GM12874 (cell line): ENCODE data around the gene ARHGAP18.

Experiments used
- CTCF ChIP-seq: IDR thresholded peaks from 2 replicates; pipeline ENCODE4 v1.5.1; 2011; ENCODE audit warnings: low read depth, mild to moderate bottlenecking, control low read depth, low read length, moderate library complexity; ENCODE audit not compliant: insufficient read depth

The ARHGAP18 gene

GRCh38 chr6:129733290-129733689, 23.3 kb upstream of the ARHGAP18 start:
- TF ChIP-seq CTCF = no peak

GRCh38 chr6:129732542-129732941, 22.6 kb upstream of the ARHGAP18 start:
- TF ChIP-seq CTCF = no peak

- no peak for TF ChIP-seq CTCF
Observed at GRCh38 chr6:129732034-129732433, 22.1 kb upstream of the ARHGAP18 start.

GRCh38 chr6:129731428-129731827, 21.5 kb upstream of the ARHGAP18 start:
- TF ChIP-seq CTCF = no peak

- peak; percentile 46; the same call in 1 of the 2 replicates for TF ChIP-seq CTCF
Observed at GRCh38 chr6:129730477-129731165, 20.6 kb upstream of the ARHGAP18 start.

- TF ChIP-seq CTCF = no peak
Observed at GRCh38 chr6:129726650-129727049, 16.7 kb upstream of the ARHGAP18 start.

- no peak for TF ChIP-seq CTCF
Observed at GRCh38 chr6:129725341-129725740, 15.4 kb upstream of the ARHGAP18 start.

GRCh38 chr6:129719692-129720091, 9.7 kb upstream of the ARHGAP18 start:
- no peak for TF ChIP-seq CTCF
